Tibial nerve (tissue), 4 donors: ENCODE data around the gene FOXD1. TPM values are rescaled to one million over a fixed set of nuclear protein-coding genes. Genes with fewer than 3 reads are reported as not detected.

Experiments
- DNase-seq, 2 donors: peaks; one replicate each; pipeline ENCODE4 v3.0.0-alpha.2; 2019; ENCODE audit warnings: low spot score in 2 of 2
- H3K27ac ChIP-seq, 4 donors: fragments of 200-600 bp; sonication (generic) in 3 of 4; one replicate each; pipeline ENCODE4 v1.5.1; 2017 to 2019; ENCODE audit warnings: mild to moderate bottlenecking in 1 of 4
- H3K27me3 ChIP-seq, 2 donors: fragments of 200-600 bp; sonication (generic) in 1 of 2; one replicate each; pipeline versions ENCODE4 v1.5.1 to v1.6.0; 2017 to 2019
- H3K36me3 ChIP-seq, 3 donors: fragments of 200-600 bp; sonication (generic); one replicate each; pipeline ENCODE4 v1.5.1; 2018 to 2019
- H3K4me1 ChIP-seq, 4 donors: fragments of 200-600 bp; sonication (generic) in 3 of 4; one replicate each; pipeline ENCODE4 v1.5.1; 2017 to 2019
- H3K4me3 ChIP-seq, 4 donors: fragments of 200-600 bp; sonication (generic) in 3 of 4; one replicate each; pipeline ENCODE4 v1.5.1; 2017 to 2019; ENCODE audit warnings: mild to moderate bottlenecking in 1 of 4, moderate library complexity in 1 of 4
- H3K9me3 ChIP-seq, 4 donors: fragments of 200-600 bp; sonication (generic) in 3 of 4; one replicate each; pipeline ENCODE4 v1.5.1; 2017 to 2019
- EP300 ChIP-seq, 2 donors: sonication (generic); formaldehyde crosslinking; IDR thresholded peaks; one replicate each; pipeline ENCODE4 v1.6.1; 2017; ENCODE audit warnings: antibody characterized with exemption in 2 of 2, mild to moderate bottlenecking in 1 of 2
- total RNA-seq, 4 donors: library from RNA; depleted of rRNA; stranded (reverse); fragments of >200 nt; gene quantifications; one replicate each; pipeline ENCODE4 v1.1.0, GENCODE V29; 2016

Gene FOXD1
- total RNA-seq, 4 donors from 2014 or later = 33.9 to 79.3 (median 58.3) TPM

DNA sequence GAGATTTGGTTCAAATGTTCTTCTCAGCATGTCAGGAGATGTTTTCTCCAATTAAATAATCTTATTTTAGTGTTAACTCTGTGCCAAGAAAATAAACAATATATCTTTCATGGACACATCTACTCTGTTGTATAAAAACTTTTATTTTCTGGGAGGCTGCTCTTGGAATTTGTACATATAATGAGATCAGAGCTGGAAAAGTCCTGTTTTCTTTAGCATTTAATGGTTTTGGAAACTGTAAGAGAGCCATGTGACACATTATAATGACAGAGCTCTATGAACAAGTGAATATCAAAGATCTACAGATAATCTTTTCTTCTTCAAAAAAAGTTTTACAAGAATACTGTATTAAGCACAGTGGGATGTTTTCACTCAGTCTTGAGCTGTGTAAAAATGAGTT, 48.8 kb downstream of the FOXD1 start:
- Histone ChIP-seq H3K27ac (no peak overlapping the region), H3K4me3 (no peak overlapping the region), H3K9me3 (no peaks in the 10 kb centered on the region), H3K36me3 (no peaks in the 10 kb centered on the region), H3K4me1 (peaks cover 0 to 12% (median 0%) of the 10 kb centered on the region in 4 donors), H3K27me3 (no peaks in the 10 kb centered on the region)
- DNase-seq = no peak
- no peak for TF ChIP-seq EP300 (IDR thresholded peaks at IDR 0.05)

Other genes with a start within 250 kb of the FOXD1 start
- gene BTF3, start 49.7 kb upstream of the FOXD1 start, total RNA-seq = 100 to 1,000 TPM; 361 to 435 (median 392) TPM
- gene ANKRA2, start 116.9 kb upstream of the FOXD1 start, total RNA-seq = 10 to 100 TPM; 24.3 to 46.7 (median 33.5) TPM
- gene UTP15, start 117.0 kb upstream of the FOXD1 start, total RNA-seq = 10 to 100 TPM in 3 of 4 donors, 1 to 10 TPM in 1; 8.4 to 30.6 (median 18.6) TPM
- gene ARHGEF28, start 177.4 kb upstream of the FOXD1 start, total RNA-seq = 10 to 100 TPM; 66.0 to 83.9 (median 72.5) TPM